GM12865 (cell line): ENCODE measurements around the gene PSMC2.

Experiments used
- DNase-seq: peaks from one replicate; pipeline ENCODE4 v3.0.0; 2010; ENCODE audit warnings: low read depth
- H3K4me3 ChIP-seq: 2 replicates; pipeline ENCODE4 v1.5.1; 2011; ENCODE audit warnings: mild to moderate bottlenecking, low read depth, low read length, control low read depth
- TF ChIP-seq, protein P1 (sequence below): IDR thresholded peaks from 2 replicates; pipeline ENCODE4 v1.5.1; 2011; ENCODE audit warnings: low read length, control low read depth, low read depth, inconsistent platforms; ENCODE audit not compliant: insufficient read depth; ENCODE audit errors: missing control alignments

Gene PSMC2

DNA sequence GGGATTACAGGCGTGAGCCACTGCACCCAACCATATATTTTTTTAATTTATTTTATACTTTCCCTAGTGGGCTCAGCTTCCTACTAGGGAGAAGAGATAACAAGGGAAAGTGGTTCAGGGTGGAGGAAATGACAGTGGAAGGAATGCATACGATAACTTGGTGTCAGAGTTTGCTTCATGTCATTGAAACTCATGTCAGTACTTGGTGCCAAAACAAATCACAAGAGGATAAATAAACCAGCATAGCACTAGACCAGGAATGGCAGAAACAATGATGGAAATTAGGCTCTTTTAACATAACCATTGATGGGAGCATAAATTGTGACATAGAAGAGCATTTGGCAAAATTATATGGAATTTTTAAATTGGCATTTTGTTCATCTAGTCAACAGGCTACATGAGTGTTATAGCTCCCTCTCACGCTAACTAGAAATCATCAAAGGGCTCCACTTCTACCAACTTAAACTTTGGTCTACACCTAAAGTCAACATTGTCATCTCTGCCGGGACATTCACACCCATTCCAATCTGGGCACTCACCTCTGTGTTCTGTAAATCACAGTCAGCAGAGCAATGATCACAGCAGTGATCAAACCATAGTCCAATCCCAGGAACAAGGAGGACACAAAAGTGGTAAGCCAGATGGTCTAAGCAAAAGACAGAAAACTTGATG lies 41.2 kb downstream of the PSMC2 start:
- TF ChIP-seq, protein P1, sequence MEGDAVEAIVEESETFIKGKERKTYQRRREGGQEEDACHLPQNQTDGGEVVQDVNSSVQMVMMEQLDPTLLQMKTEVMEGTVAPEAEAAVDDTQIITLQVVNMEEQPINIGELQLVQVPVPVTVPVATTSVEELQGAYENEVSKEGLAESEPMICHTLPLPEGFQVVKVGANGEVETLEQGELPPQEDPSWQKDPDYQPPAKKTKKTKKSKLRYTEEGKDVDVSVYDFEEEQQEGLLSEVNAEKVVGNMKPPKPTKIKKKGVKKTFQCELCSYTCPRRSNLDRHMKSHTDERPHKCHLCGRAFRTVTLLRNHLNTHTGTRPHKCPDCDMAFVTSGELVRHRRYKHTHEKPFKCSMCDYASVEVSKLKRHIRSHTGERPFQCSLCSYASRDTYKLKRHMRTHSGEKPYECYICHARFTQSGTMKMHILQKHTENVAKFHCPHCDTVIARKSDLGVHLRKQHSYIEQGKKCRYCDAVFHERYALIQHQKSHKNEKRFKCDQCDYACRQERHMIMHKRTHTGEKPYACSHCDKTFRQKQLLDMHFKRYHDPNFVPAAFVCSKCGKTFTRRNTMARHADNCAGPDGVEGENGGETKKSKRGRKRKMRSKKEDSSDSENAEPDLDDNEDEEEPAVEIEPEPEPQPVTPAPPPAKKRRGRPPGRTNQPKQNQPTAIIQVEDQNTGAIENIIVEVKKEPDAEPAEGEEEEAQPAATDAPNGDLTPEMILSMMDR: no peak
- no peak for DNase-seq
- no peak overlapping the region for H3K4me3 ChIP-seq

GRCh38 chr7:103389263-103389662 lies 41.8 kb downstream of the PSMC2 start:
- H3K4me3 ChIP-seq: no peak overlapping the region
- TF ChIP-seq, protein P1: no peak

DNA sequence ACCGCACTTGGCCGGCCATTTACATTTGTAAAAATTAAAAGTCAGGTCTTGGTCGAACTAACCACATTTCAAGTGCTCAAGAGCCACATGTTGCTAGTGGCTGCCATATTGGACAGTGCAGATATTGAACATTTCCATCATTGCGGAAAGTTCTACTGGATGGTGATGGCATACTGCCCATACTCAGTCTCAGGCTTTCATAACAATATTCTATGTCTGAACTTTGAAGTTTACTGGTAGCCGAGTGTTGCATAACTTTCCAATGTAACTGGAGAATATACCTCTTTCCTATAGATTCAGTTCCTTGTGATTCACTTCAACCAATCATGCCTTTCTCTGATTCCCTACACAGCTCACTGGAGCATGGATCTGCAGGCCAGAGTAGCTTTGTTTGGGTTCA lies 43.7 kb downstream of the PSMC2 start:
- no peak overlapping the region for H3K4me3 ChIP-seq
- DNase-seq: no peak
- TF ChIP-seq, protein P1: no peak

More at GRCh38 chr7:103389263-103389662, 41.8 kb downstream of the PSMC2 start:
- DNase-seq: no peak

DNA sequence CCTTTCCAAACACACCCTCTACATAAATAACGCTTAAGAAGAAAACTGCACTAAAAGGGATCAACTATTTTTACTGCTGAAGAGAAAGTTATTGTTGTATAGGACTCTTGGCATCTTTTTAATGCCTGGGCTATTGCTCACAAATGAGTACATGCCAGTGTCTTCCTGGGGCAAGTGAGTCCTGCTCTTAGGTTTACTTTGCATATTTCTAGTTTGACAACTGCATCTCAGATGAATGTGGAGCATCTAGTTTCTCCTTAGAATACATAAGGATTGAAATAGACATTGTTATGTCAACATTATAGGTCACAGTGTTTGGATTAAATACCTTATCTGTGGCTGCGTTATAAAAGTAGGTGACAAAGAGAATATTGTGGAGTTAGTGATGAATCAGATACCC lies 44.5 kb downstream of the PSMC2 start:
- no peak for DNase-seq
- TF ChIP-seq, protein P1: no peak
- H3K4me3 ChIP-seq: no peak overlapping the region

- no peak overlapping the region for H3K4me3 ChIP-seq
- DNase-seq: no peak
- TF ChIP-seq, protein P1: no peak
Observed at GRCh38 chr7:103394566-103394965, 47.1 kb downstream of the PSMC2 start.

DNA sequence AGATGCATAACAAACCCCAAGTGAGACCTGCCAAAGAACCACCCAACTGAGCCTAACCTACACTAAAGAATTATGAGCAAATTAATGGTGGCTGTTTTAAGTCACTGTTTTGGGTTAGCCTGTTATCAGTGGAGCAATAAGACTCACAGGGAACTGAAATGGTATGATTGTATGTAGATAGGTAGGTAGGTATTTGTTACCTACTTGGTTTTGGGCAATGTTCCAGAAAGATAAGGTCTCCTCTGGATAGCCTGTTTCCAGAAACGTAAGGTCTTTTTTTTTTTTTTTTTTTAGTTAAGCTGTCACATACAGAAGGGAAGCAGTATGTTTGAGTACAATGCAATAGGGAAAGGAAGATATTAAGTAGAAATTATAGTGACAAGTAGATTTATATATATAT lies 47.6 kb downstream of the PSMC2 start:
- DNase-seq: no peak
- TF ChIP-seq, protein P1: no peak
- no peak overlapping the region for H3K4me3 ChIP-seq

DNA sequence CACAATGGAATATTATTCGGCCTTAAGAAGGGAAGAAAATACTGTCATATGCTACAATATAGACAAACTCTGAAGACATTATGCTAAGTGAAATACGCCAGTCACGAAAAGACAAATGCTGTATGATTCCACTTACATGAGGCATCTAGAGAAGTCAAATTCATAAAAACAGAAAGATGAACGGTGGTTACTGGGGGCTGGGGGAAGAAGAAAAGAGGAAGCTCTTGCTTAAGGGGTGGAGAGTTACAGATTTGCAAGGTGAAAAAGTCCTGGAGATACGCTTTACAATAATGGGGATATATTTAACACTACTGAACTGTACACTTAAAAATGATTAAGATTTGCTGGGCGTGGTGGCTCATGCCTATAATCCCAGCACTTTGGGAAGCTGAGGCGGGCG lies 49.0 kb downstream of the PSMC2 start:
- H3K4me3 ChIP-seq: no peak overlapping the region
- DNase-seq: no peak
- TF ChIP-seq, protein P1: no peak
